ENCODE results near the gene CCDC188.

The CCDC188 gene

DNA sequence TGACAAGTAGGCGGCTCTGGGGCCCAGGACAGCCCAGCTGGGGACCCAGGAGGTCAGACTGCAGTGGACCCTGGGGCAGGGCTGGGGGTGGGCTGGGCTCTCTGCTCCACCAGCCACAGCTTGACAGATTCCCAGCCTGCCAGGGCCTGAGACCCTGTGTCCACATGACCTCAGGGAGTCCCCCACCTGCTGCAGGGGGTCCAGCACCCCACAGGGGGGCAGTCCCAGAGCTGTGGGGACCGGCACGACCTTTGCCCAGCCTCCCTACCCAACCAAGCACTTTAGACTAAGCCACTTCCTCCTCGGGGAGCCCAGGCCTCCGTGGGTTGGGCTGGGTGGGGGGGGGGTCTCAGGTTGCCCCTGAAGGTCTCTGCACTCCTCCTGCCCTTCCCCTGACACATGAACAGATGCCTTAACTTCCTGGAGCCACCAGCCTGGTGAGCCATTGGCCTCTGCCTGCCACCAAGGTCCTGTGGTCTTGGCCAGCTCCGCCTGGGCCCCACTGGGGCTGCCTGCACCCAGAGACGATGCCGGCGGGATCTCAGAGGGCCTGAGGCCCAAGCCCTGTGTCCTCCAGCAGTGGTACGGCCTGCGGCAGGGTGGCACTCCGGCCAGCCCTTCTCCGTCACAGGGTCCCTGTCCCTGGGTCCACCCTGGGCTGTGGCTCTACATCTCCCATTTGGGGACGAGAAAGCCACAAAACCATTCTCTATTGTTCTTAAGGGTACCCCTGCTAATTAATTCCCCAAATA lies 3.4 kb downstream of the CCDC188 start:
- DNase-seq (ENCODE audit: low read depth): no peak

DNA sequence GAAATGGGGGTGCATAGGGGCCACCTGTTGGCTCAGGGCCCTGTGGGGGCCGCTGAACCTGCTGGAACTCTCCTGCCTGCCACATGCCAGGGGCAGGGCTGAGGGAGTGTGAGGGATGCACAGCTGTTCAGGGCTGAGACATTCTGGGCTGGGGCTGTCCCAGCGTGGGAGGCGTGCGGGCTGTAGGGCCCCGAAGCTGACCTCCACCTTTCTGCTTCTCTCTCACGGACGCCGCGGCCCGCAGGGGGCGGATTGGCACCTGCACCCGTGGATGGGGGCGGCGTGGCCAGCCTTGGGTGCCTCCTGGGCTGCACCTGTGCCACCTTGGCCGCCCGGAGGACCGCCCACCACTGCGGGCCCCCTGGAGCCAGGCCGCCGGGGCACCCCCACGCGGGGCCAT lies 4.1 kb downstream of the CCDC188 start:
- no peak for DNase-seq (ENCODE audit: low read depth)

DNA sequence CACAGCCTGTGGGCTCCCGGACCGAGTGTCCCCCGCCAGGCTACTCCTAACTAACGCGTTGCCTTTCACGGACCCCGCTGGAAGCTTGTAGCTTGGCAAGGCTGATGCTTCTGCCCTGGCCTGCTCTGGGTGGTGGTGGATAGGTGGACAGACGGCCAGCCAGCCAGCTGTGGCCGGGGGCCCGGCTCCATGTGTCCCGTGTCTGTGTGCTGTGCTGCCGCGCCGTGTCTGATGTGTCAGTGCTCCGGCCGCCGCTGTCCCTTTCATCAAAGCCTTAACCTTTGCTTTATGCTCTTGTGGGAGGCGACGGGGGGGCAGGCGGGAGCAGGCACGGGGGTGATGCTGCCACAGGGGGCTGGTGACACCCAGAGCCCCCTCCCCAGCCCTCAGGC lies 5.0 kb downstream of the CCDC188 start:
- DNase-seq (ENCODE audit: low read depth): no peak

DNA sequence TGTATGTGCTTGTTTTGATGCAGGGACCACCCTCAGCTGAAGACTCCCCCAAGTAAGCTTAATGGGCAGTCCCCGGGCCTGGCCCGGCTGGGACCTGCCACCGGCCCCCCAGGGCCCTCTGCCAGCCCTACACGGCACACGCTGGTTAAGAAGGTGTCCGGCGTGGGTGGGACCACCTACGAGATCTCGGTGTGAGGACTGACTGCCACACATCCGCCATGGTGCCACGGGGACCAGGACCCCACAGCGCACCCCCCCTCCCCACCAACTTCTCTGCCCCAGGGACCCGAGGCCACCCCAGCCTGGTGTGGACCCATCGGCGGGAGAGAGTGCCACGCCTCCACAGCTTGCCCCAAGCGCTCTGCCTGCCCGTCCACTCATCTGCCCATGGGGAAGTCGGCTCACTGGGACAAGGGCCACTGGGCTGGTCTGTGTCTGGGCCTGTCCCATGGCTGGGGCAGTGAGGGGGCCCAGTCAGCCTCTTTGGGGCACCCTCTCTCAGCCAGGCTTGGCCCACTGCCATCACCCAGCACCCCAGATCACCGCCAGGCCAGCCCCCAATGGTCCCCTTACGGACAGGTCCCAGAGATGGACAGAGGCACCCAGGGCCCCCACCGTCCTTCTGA lies 5.5 kb downstream of the CCDC188 start:
- DNase-seq (ENCODE audit: low read depth): no peak

DNA sequence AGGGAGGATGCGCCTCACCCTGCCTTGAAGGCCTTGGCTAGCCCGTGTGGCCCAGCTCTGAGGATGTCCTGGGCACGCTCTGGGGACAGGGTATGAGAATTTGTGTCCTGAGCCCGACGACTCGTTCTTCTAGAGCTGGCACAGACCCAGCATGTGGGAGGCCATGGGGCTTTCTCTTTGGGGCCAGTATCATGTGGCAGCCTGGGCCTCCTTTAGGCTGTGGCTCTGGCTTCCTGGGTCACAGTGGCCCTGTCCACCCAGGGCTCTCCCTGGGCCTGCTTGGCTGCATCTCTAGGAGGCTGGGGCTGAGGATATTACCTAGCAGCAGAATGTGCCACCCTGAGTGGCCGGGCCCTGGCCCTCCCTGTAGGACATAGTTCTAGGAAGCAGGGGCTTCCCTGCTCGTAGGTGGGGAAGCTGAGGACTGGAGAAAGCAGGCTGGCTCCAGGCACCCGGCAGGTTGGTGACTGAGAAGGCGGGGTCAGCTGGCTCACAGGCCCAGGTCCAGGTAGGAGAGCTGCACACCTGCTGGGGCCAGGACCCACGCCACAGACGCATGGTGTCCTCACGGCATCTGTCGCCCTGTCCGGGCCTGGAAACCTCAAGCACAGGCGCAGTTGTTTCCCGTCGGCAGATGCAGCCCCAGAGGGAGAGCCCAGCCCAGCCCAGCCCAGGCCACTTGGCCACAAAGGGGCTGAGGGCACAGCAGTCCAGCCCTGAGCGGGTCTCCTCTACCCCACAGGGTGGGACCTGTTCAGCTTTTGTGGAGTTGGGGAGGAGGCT lies 6.8 kb downstream of the CCDC188 start:
- DNase-seq (ENCODE audit: low read depth): no peak

DNA sequence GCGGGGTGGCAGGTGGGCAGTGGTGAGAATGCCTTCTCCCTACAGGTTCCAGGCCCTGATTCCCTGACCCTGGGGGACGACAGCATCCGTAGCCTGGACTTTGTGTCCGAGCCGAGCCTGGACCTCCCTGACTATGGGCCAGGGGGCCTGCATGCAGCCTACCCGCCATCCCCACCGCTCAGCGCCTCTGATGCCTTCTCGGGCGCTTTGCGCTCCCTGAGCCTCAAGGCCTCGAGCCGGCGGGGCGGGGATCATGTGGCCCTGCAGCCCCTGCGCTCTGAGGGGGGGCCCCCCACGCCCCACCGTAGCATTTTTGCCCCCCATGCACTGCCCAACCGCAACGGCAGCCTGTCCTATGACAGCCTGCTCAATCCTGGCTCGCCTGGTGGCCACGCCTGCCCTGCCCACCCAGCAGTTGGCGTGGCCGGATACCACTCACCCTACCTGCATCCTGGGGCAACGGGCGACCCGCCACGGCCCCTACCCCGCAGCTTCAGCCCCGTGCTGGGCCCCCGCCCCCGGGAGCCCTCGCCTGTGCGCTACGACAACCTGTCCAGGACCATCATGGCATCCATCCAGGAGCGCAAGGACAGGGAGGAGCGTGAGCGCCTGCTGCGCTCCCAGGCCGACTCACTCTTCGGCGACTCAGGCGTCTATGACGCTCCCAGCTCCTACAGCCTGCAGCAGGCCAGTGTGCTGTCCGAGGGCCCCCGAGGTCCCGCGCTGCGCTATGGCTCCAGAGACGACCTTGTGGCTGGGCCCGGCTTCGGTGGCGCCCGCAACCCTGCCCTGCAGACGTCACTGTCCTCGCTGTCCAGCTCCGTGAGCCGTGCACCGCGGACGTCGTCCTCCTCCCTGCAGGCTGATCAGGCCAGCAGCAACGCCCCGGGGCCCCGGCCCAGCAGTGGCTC lies 7.9 kb downstream of the CCDC188 start:
- no peak for DNase-seq (ENCODE audit: low read depth)

DNA sequence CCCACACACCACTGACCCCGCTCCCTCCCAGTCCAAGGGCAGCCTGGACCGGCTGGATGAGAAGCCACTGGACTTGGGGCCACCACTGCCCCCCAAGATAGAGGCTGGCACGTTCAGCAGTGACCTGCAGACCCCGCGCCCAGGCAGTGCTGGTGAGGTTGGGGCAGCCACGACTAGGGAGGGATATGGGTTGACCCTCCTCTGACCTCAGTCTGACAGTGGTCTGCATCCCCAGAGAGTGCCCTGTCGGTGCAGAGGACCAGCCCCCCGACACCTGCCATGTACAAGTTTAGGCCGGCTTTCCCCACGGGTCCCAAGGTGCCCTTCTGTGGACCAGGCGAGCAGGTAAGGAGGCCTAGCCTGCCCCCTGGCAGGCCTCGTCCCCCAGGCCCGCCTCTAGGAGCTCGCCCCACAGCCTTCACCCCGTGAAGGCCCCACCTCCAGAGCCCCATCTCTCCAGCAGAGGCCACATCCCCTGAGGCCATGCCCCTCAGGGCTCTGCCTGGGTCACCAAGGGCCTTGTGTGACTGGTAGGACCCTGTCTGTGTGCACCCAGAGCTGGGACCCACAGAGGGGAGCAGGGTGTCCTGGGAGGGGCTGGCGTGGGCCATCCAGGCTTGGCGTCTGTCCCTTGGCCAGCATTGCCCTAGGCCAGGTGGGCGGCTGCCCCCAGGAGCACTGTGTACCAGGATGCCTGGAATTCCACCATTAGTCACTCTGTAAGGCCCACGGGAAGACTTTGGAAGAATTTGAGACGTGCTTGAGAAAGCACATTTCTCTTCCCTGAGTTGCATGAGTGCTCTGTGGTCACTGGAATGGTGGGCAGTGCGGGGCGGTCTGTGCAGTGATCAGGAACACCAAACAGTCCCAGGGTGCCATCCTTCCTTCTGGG lies 9.4 kb downstream of the CCDC188 start:
- no peak for DNase-seq (ENCODE audit: low read depth)

DNA sequence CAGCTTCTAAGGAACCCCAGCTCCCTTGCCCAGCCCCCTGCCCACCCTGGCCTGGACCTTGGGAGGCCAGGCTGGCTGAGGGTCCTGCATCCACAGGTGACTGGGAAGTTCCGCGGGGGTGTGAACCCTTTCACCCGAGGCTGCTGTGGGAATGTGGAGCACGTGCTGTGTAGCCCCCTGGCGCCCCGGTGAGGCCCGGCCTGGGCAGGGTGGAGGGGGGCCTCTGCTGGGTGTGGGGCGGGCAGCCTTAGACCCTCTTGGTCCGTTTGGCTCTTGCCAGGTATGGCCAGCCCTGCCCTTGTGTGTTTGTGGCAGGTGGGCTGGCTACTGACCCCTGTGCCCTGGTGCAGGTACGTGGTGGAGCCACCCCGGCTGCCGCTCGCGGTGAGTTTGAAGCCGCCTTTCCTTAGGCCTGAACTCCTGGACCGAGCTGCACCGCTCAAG lies 10.3 kb downstream of the CCDC188 start:
- no peak for DNase-seq (ENCODE audit: low read depth)

DNA sequence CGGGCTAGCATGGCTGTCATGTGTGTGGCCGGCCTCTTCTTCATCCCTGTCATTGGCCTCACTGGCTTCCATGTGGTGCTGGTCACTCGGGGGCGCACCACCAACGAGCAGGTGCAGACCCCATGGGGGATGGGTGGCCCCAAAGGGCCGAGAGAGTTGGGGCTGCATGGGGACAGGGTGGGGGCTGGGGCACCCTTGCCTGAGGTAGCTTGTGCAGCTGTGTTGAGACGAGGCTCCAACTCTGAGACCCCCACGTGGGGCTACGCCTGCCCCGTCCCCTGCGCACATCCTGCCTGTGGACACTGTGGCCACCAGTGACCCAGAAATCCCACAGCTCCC lies 10.8 kb downstream of the CCDC188 start:
- DNase-seq (ENCODE audit: low read depth): no peak

DNA sequence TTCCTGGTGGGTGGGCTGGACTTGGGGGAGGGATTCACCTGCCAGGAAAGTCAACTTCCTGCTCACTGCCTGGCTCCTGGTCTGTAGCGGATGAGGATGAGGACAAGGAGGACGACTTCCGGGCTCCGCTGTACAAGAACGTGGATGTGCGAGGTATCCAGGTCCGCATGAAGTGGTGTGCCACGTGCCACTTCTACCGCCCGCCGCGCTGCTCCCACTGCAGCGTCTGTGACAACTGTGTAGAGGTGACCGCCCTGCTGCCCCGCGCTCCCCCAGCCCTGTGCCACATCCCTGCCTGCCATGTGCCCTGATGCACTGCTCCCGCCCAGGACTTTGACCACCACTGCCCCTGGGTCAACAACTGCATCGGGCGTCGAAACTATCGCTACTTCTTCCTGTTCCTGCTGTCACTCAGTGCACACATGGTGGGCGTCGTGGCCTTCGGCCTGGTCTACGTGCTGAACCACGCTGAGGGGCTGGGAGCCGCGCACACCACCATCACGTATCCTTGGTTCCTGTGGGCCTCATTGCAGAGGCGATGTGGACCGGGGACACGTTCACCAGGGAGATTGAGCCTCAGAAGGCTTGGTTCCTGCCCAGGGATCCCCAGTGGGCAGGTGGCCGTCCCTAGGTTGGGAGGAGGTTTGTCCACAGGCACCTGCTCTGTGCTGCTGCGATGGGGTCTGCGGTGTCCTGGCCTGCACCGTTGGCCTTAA lies 11.3 kb downstream of the CCDC188 start:
- DNase-seq (ENCODE audit: low read depth): no peak

DNA sequence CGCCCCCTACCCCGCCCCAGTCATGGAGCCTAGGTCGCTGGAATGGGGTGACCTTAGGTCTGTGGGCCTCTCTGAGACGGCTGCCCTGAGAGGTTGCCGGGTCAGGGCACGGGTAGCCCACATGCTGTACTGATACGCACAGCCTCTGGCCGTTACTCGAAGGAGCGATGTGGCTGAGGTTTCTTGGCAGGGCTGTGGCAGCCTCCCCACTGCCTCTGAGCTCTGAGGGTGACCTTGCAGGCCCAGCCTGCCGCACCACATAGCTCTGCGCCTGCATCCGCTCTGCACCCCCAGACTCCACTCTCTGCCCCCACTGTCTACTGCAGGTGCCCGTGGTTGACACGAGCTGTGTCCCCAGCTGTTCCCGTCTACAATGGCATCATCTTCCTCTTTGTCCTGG lies 12.0 kb downstream of the CCDC188 start:
- DNase-seq (ENCODE audit: low read depth): no peak

DNA sequence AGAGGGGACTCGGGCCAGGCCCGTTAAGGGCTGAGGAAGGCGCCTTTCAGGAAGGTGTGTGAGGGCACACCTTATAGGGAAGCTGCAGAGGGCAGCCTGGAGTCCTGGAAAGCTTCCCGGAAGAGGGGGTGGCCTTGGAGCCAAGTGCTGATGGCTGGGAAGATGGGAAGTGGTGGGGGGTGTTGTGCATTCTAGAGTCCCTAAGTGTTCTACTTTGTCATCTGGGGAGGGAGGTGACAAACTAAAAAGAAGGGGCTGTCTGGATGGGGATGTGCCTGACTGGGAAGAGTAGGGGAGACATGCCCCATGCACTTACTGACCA lies 12.5 kb downstream of the CCDC188 start:
- DNase-seq (ENCODE audit: low read depth): no peak

DNA sequence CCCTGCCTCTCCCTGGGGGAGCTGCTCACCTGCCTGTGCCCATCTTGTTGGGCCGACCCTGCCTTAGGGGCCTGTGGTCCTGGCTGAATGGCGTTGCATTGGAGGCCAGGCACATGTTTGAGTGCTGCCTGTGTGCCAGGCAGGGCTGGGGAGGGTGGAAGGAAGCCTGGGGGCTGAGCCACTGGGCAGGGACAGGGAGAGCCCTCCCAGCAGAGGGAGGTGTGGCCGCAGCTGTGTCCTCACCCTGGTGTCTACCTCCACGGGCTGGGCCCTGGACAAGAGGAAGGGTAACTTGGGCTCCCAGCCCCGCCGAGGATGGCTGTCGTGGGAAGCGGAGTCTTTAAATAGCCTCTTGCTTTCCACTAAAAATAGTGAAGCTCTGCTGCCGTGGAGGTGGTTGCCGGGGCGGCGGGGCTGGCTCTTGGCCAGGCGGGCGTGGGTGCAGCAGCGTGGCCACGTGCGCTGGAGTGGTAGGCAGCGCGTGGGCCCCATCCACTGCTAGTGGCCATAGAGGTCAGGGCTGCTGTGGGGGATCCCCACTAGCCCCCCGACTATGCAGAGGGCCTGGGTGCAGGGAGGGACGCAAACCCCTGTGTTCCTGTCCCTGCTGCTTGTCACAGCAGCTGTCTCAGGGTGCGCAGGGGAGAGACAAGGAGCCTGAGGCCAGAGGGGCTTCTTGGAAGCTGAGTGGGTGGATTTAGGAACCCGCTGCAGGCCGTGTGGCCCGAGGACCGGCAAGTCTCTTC lies 13.0 kb downstream of the CCDC188 start:
- no peak for DNase-seq (ENCODE audit: low read depth)

DNA sequence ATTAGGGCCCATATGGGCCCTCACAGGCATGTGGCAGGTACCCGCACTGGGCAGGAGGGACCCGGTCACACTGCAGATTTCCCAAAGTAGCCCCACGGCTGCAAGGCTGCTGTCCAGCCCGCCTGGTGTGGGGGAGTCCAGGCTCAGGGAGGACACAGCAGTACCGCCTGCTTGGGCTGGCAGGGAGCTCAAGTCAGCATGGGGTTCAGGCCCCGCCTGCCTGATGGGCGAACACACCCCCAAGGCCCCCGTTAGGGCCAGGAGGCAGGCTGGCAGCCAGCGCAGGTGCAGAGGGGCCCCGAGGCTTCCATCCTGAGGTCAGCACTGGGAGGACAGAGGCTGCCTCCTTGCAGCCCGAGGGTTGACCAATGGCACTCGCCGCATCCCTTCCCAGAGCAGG lies 13.7 kb downstream of the CCDC188 start:
- DNase-seq (ENCODE audit: low read depth): no peak

DNA sequence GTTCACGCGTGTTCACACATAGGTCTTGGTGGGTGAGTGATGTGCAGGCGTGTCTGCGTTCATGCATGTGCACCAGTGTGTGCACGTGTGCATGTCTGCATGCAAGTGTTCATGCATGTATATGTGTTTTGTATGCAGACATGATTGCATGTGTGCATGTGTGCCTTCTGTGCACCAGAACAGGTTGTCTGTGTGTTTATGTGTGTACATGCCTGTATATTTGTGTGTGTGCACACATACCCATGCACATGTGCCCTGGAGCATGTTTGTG lies 14.3 kb downstream of the CCDC188 start:
- DNase-seq (ENCODE audit: low read depth): no peak

DNA sequence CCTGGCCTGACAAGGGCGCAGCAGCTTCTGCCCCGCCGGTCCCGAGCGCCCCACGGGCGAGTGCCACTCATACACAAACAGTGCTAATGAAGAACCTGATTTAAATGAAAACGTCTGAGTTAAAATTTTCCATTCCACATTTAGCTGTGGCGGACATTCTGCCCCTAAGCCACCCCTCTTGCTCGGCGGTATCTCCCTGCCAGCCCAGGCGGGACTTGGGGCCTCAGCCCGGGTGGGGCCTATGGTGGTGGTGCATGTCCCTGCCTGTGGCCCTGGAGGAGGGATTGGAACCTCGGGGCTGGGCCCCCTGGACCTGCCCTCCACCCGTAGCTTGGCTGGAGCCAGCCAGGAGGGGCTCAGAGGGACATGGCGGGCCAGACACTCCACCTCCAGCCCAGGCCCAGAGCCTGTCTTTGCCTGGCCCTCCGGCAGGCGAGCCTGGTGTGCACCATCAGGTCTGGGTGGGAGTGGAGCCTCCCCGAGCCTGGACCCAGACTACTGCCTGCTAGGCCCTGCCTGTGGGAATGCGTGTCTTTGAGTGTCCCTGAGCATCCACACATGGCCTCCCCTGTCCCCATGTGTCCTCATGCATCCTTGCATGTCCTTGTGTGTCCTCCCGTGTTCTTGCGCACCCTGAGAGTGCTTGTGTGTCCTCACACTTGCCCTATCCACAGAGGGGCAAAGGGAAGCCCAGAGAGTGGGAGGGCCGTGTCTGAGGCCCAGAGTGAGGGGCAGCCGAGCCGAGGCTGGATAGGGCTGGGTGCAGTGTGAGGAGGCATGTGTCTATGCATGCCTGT lies 14.9 kb downstream of the CCDC188 start:
- DNase-seq (ENCODE audit: low read depth): no peak

DNA sequence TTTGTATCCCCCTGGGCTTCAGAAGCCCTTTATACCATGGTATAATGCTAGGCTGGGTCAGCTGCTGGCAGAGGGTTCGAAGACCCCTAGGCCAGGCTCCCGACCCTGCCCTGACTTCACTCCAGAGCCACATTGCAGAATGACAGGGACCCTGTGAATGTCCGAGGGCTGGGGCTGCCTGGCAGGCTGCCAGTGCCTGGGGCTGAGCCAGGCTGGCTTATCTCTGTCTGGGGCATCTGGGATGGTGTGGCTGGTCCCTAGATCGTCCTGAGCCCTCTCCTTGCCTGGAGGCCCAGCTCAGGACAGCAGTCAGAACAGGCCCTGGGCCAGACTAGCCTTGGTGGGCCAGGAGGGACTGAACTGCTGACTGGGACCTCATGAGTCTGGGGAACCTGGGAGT lies 15.6 kb downstream of the CCDC188 start:
- no peak for DNase-seq (ENCODE audit: low read depth)

DNA sequence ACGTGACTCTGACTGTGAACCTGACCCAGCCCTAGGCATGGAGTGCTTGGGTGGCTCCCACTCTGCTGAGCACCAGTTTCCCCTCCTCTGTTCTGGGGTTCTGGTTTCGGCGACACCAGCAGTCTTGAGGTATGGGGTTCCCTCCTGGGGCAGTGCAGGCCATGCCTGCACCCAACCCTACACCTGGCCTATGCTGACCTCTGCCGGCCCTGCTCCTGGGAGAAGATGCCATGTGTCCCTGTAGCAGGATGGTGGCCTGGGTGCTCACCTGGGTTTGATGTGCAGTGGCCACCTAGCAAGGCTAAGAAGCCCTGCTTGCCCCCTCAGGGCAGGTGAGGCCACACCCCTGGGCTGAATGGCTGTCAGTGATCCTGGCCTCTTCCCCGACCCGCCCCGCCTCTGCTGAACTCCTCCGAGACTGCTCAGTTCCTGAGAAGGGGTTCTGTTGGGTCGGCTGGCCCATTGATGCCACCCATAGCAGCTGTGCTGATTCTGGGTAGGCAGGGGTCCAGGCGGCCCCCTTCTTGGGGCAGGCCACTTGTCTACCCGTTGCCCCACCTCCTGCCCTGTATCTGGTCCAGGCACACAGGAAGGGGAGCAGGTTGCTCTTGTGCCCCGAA lies 16.8 kb downstream of the CCDC188 start:
- DNase-seq (ENCODE audit: low read depth): no peak

DNA sequence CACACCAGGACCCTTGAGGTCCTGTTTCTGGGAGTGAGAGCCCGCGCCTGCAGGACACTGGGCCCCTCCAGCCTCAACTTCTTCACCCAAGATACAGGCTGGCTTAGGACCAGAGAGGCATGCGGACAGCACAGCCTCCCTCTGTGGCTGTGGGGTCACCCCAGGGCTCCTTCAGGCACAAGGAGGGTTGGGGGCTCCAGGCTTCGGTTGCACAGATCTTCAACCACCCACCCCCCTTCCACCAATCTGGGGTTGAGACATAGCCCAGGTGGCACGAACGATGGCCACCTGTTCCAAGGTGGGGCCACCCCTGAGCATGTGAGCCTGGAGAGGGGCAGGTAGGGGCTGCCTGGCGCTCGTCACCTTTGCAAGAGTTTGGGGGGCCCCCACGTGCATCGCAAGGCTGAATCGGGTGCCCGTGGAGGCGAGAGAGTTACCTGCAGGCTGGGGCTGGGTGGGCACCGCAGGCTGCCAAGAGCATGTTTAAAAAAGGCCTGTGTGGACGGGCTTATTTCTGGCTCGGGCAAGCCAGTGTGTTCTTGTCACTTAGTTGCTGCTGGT lies 18.1 kb downstream of the CCDC188 start:
- no peak for DNase-seq (ENCODE audit: low read depth)

All from activated T-helper 1 cell treated with Interleukin-2 at 50 U/mL for 16 hours (primary cell).